HepG2 (cell line): ENCODE data around the gene CYBC1. TPM values are rescaled to one million over a fixed set of nuclear protein-coding genes. Genes with fewer than 3 reads are reported as not detected.

ENCODE experiments used
- HOXD1 ChIP-seq: sonication (generic); formaldehyde crosslinking; IDR thresholded peaks from 2 replicates; pipeline ENCODE4 v1.5.0; 2020; ENCODE audit warnings: missing genetic modification reagents
- IKZF1 ChIP-seq: fragments of 450-650 bp; IDR thresholded peaks from 2 replicates; pipeline ENCODE4 v1.7.1; 2016
- PATZ1 ChIP-seq: sonication (generic); formaldehyde crosslinking; IDR thresholded peaks from 2 replicates; pipeline ENCODE4 v1.4.0; 2020; ENCODE audit warnings: missing genetic modification reagents
- PHF21A ChIP-seq: sonication (generic); formaldehyde crosslinking; IDR thresholded peaks from 2 replicates; pipeline ENCODE4 v1.5.0; 2020; ENCODE audit warnings: mild to moderate bottlenecking, missing genetic modification reagents
- PRMT3 ChIP-seq: sonication (generic); formaldehyde crosslinking; IDR thresholded peaks from 2 replicates; pipeline ENCODE4 v1.8.1; 2022; ENCODE audit warnings: low read depth, mild to moderate bottlenecking, moderate library complexity, missing genetic modification reagents, borderline replicate concordance
- REL ChIP-seq: sonication (generic); formaldehyde crosslinking; conservative IDR thresholded peaks from 2 replicates; pipeline ENCODE4 v1.8.0; 2022; ENCODE audit warnings: mild to moderate bottlenecking, missing genetic modification reagents, moderate library complexity
- SAP130 ChIP-seq: IDR thresholded peaks from 2 replicates; pipeline ENCODE4 v1.6.1; 2016; ENCODE audit warnings: low read depth
- YEATS4 ChIP-seq: sonication (generic); formaldehyde crosslinking; IDR thresholded peaks from 2 replicates; pipeline ENCODE4 v1.4.0; 2020; ENCODE audit warnings: missing genetic modification reagents, borderline replicate concordance
- ZNF318 ChIP-seq: sonication (generic); formaldehyde crosslinking; IDR thresholded peaks from 2 replicates; pipeline ENCODE4 v1.4.0; 2020; ENCODE audit warnings: mild to moderate bottlenecking, missing genetic modification reagents
- ZNF367 ChIP-seq: sonication (generic); formaldehyde crosslinking; IDR thresholded peaks from 2 replicates; pipeline ENCODE4 v1.4.0; 2020; ENCODE audit warnings: missing genetic modification reagents, borderline replicate concordance
- ZNF567 ChIP-seq: sonication (generic); formaldehyde crosslinking; IDR thresholded peaks from 2 replicates; pipeline ENCODE4 v1.8.1; 2023; ENCODE audit warnings: mild to moderate bottlenecking, missing genetic modification reagents, borderline replicate concordance
- ZNF770 ChIP-seq: sonication (generic); formaldehyde crosslinking; IDR thresholded peaks from 2 replicates; pipeline ENCODE4 v1.5.0; 2020; ENCODE audit warnings: mild to moderate bottlenecking, missing genetic modification reagents
- polyA plus RNA-seq, 8 experiments: library from polyadenylated mRNA; depleted of rRNA in 3 of 8; stranded (reverse) in 7 of 8; unstranded in 1 of 8; fragments of >200 nt; fragmentation: Illumina TruSeq in 4 of 8; extraction: Trizol in 4 of 8; gene quantifications; 2 replicates each; pipeline versions ENCODE4 v1.2.1 to v1.2.3, GENCODE V29; 2011 to 2016; ENCODE audit warnings: low read depth in 4 of 8, missing spikeins in 1 of 8, mixed read lengths in 1 of 8; ENCODE audit not compliant: insufficient read depth in 1 of 8
- total RNA-seq, 5 experiments: library from RNA; depleted of rRNA; stranded (reverse); fragments of >200 nt; fragmentation: Illumina TruSeq; extraction: Trizol; gene quantifications; 2 replicates each; pipeline ENCODE4 v1.2.3, GENCODE V29; 2016; ENCODE audit warnings: low read depth in 1 of 5

The CYBC1 gene
- total and polyA plus RNA-seq, 2 of the 13 experiments (the other 11 are each of a cell fraction or from before 2014, with no cell fraction given) = 43.4 to 44.1 TPM

- peak; percentile 25; the same call in 1 of the 2 replicates for TF ChIP-seq ZNF318 (CRISPR knock-in tag)
- peak; percentile 96 for TF ChIP-seq ZNF567 (CRISPR knock-in tag)
- TF ChIP-seq YEATS4 = peak; percentile 53
- TF ChIP-seq PRMT3 (CRISPR knock-in tag) = peak; percentile 97; the same call in 1 of the 2 replicates
- TF ChIP-seq REL (CRISPR knock-in tag) = no peak
- TF ChIP-seq HOXD1 (CRISPR knock-in tag) = 0 out of 2 replicates have a peak, but pooled peaks have one; percentile 37
- TF ChIP-seq IKZF1 = no peak
- TF ChIP-seq SAP130 (CRISPR knock-in tag) = peak; percentile 77
- peak; percentile 84 for TF ChIP-seq ZNF770
- TF ChIP-seq PATZ1 (CRISPR knock-in tag) = peak; percentile 57
- no peak for TF ChIP-seq ZNF367
- TF ChIP-seq PHF21A (CRISPR knock-in tag) = peak; percentile 97
These were observed 43.9 kb upstream of the CYBC1 start (continued) for GRCh38 chr17:82494236-82495055.
